Lung (tissue), 12 donors: Measurements from ENCODE around the gene SLC15A3. TPM values are rescaled to one million over a fixed set of nuclear protein-coding genes. Genes with fewer than 3 reads are reported as not detected.

Source experiments
- ATAC-seq: fragments of 200-7000 bp; cut with Tn5 transposase; one replicate; pipeline ENCODE4 v1.9.1; 2020; ENCODE audit warnings: moderate number of reproducible peaks; ENCODE audit not compliant: insufficient read depth, low FRiP score
- DNase-seq, 3 donors: peaks; one replicate each; pipeline ENCODE4 v3.0.0-alpha.2; 2013 to 2017
- H3K27ac ChIP-seq, 2 donors: one replicate each; pipeline ENCODE4 v1.5.1; 2013; ENCODE audit warnings: mild to moderate bottlenecking in 2 of 2, moderate library complexity in 2 of 2, control low read depth in 1 of 2, inconsistent platforms in 1 of 2, low read depth in 1 of 2, low read length in 1 of 2
- H3K27me3 ChIP-seq, 3 donors: one replicate each; pipeline ENCODE4 v1.5.1; 2013; ENCODE audit warnings: low read length in 2 of 3; ENCODE audit not compliant: control insufficient read depth in 3 of 3, insufficient read depth in 3 of 3
- H3K36me3 ChIP-seq, 4 donors: one replicate each; pipeline ENCODE4 v1.5.1; 2013; ENCODE audit warnings: low read length in 4 of 4, mild to moderate bottlenecking in 1 of 4, moderate library complexity in 1 of 4; ENCODE audit not compliant: control insufficient read depth in 4 of 4, insufficient read depth in 4 of 4
- H3K4me1 ChIP-seq, 5 donors: one replicate each; pipeline ENCODE4 v1.5.1; 2013; ENCODE audit warnings: low read length in 5 of 5, mild to moderate bottlenecking in 2 of 5, moderate library complexity in 1 of 5; ENCODE audit not compliant: control insufficient read depth in 5 of 5, insufficient read depth in 5 of 5
- H3K4me3 ChIP-seq: one replicate; pipeline ENCODE4 v1.5.1; 2013; ENCODE audit warnings: mild to moderate bottlenecking, control low read depth, moderate library complexity
- H3K9ac ChIP-seq, 2 donors: one replicate each; pipeline ENCODE4 v1.5.1; 2013; ENCODE audit warnings: low read length in 2 of 2, control low read depth in 1 of 2; ENCODE audit not compliant: insufficient read depth in 1 of 2
- H3K9me3 ChIP-seq, 4 donors: one replicate each; pipeline ENCODE4 v1.5.1; 2013; ENCODE audit warnings: low read length in 3 of 4, mild to moderate bottlenecking in 1 of 4, moderate library complexity in 1 of 4; ENCODE audit not compliant: control insufficient read depth in 4 of 4, insufficient read depth in 3 of 4
- WGBS, 2 donors: extraction: QIAGEN DNeasy Blood & Tissue Kit; methylation state at CpG; one replicate each; pipeline ENCODE4 v1.1.7; 2013; 5-methylcytosine and 5-hydroxymethylcytosine counted together
- polyA plus RNA-seq, 2 donors: library from polyadenylated mRNA; stranded (reverse); fragments of 200-250 nt; gene quantifications; one replicate each; pipeline ENCODE4 v1.2.1, GENCODE V29; 2013
- total RNA-seq, 2 donors: library from RNA; depleted of rRNA in 1 of 2; stranded (reverse); fragments of >200 nt in 1 of 2; gene quantifications; one replicate each; pipeline ENCODE4 v1.2.1, GENCODE V29; 2014 to 2021
- TF ChIP-seq, protein P1 (sequence below): IDR thresholded peaks from 2 replicates; pipeline ENCODE4 v1.5.1; 2012; ENCODE audit warnings: mild to moderate bottlenecking; ENCODE audit errors: control extremely low read depth, extremely low read depth
- donor health status: control.
- donor health status: control.
- donor health status: Bipolar disorder and iron deficiency.
- donor health status: healthy.
- donor health status: DM: yes; HTN: yes; CAD: no.

The SLC15A3 gene
- total and polyA plus RNA-seq, 4 donors = 29.9 to 166 (median 98.6) TPM

DNA sequence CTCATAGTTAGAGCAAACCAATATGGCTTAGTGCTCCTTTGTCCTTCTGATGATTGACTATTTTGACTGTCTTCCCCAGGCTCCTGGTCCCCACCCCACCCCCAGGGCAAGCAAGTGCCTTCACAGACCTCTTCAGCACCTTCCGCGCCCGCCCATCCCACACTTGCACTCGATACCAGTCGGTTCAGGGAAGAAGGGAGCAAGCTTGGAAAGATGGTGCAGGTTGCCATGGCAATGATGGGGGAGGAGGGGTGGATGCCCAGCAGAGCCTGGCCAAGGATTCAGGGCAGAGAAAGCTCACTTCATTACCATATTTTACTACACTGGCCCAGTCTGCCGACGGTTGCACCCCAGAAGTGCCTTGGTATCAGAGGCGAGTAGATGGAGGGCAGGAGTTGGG, 25.5 kb downstream of the SLC15A3 start:
- Histone ChIP-seq H3K4me3 (no peak overlapping the region), H3K4me1 (peaks cover 0 to 16% (median 0%) of the 10 kb centered on the region in 5 donors), H3K27ac (no peak overlapping the region), H3K36me3 (peaks cover under 1 to 19% (median 10%) of the 10 kb centered on the region in 4 donors), H3K9me3 (peaks cover 0 to 3% (median 0%) of the 10 kb centered on the region in 4 donors), H3K27me3 (no peaks in the 10 kb centered on the region), H3K9ac (no peak overlapping the region)
- DNase-seq = no peak
- WGBS, 2 donors = 96 to 97% methylated on average over 8 of the region's 8 CpGs
- TF ChIP-seq, protein P1, sequence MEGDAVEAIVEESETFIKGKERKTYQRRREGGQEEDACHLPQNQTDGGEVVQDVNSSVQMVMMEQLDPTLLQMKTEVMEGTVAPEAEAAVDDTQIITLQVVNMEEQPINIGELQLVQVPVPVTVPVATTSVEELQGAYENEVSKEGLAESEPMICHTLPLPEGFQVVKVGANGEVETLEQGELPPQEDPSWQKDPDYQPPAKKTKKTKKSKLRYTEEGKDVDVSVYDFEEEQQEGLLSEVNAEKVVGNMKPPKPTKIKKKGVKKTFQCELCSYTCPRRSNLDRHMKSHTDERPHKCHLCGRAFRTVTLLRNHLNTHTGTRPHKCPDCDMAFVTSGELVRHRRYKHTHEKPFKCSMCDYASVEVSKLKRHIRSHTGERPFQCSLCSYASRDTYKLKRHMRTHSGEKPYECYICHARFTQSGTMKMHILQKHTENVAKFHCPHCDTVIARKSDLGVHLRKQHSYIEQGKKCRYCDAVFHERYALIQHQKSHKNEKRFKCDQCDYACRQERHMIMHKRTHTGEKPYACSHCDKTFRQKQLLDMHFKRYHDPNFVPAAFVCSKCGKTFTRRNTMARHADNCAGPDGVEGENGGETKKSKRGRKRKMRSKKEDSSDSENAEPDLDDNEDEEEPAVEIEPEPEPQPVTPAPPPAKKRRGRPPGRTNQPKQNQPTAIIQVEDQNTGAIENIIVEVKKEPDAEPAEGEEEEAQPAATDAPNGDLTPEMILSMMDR = no peak
- no peak for ATAC-seq

DNA sequence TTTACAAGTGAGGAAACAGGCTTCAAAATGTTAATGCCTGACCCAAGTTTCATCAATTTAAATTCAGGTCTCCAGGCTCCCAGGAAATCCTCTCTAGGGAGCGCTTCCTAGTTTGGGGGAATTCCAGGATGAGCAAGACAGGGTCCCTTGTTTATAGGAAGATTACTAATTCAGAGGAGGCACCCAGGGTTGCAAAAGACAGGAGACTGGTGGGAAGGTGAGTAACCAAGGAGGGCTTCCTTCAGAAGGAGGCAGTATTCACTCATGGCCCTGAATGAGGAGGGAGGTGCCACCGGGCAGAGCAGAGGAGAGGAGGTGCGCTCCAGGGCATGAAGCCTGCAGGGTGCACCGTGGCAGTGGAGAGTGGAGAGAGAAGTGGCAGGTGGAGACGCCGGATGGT, 26.1 kb downstream of the SLC15A3 start:
- 67 to 77% methylated on average over 6 of the region's 6 CpGs for WGBS, 2 donors
- Histone ChIP-seq H3K9me3 (peaks cover 0 to 3% (median 0%) of the 10 kb centered on the region in 4 donors), H3K4me1 (peaks cover 0 to 16% (median 0%) of the 10 kb centered on the region in 5 donors), H3K4me3 (no peak overlapping the region), H3K9ac (no peak overlapping the region), H3K27me3 (no peaks in the 10 kb centered on the region), H3K36me3 (peaks cover 5 to 22% (median 11%) of the 10 kb centered on the region in 4 donors), H3K27ac (no peak overlapping the region)
- TF ChIP-seq, protein P1 = no peak
- ATAC-seq (no peak), DNase-seq (no peak)

DNA sequence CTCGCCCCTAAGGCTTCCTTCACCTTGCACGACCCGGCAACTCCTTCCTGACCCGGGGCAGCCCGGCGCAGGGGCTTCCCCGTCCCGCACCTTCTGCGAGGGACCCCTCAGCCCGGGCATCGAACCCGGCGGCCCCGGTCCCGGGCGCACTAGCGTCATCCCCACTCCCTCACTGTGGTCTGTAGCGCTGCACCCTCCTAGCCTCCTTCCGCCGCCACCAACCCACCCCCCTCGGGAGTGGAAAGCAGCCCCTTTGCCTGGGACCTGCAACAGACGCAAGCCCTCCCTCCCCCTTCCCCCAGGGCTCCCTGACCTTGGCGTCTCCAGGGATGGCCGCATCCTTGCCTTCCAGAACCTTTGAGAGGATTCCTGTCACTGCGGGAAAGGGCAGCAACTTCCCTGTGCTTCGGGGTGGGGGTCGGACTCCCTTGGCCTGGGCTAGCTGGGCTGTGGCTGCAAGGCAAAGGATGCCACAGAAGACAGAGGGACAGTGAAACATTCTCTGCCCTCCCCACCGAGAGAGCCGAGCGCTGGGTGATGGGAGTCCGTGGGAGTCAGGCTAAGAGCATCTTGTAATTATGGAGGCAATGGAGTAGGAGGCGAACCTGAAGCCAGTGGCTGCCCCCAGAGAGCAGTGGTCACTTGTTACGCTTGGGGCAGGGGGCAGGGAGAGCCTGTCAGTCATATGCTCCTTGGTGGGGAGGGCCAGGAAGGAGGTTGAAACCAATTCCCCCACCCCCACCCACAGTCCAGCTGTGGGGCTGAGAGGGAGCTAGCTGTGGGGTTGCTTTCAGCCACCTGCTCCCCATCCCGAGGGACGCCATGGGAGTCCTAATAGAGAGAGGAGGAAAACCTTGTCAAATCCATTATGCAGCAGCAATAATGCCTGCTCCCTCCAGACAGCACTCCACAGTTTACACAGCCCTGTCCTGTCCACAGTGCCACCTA, 26.8 kb downstream of the SLC15A3 start:
- no peak overlapping the region for H3K27ac ChIP-seq
- peak overlapping the region; percentile 51 for H3K4me3 ChIP-seq
- peaks cover 9 to 28% (median 15%) of the 10 kb centered on the region in 4 donors for H3K36me3 ChIP-seq
- H3K27me3 ChIP-seq = no peaks in the 10 kb centered on the region
- TF ChIP-seq, protein P1 = no peak
- peaks cover 0 to 3% (median 0%) of the 10 kb centered on the region in 4 donors for H3K9me3 ChIP-seq
- DNase-seq = peak in 2 of 3 donors; percentile 21 to 24
- no peak overlapping the region for H3K9ac ChIP-seq
- WGBS, 2 donors = 5 to 6% methylated on average over 31 to 35 of the region's 35 CpGs
- ATAC-seq = no peak
- H3K4me1 ChIP-seq = peaks cover 0 to 16% (median 0%) of the 10 kb centered on the region in 5 donors
